Measurements from ENCODE around the gene REN. TPM values are rescaled to one million over a fixed set of nuclear protein-coding genes. Genes with fewer than 3 reads are reported as not detected.
A peak's percentile ranks its signal among the peaks of the same experiment; 100 is the strongest.

The REN gene
- 0.59 TPM for total RNA-seq
- long read RNA-seq, partial matches to known transcripts: 0 of 2 reads
- long read RNA-seq, other reads (novel, unspliced or antisense): 2 of 2 reads

GRCh38 chr1:204166219-204166618, at the start of gene REN:
Gene REN, minus strand, starts transcription at chr1:204166337. Its CDS starts 44 bp downstream, at chr1:204166293.
- Histone ChIP-seq H3K27ac (no peak within 1 kb of the TSS), H3K4me1 (peaks cover 9% of the 10 kb centered on the region), H3K27me3 (ENCODE audit: low read depth) (no peaks in the 10 kb centered on the region), H3K9me3 (peaks cover 14% of the 10 kb centered on the region), H3K4me3 (no peak within 1 kb of the TSS), H3K36me3 (no peaks in the 10 kb centered on the region)
- TF ChIP-seq CTCF (IDR thresholded peaks at IDR 0.05): no peak
- DNase-seq (peak; percentile 15), ATAC-seq (no peak)
- intact Hi-C loops (cut with DNase I): loop anchor here (10.0 kb wide), 1 partner anchor 199 kb away; no protein-coding TSS in a partner anchor

GRCh38 chr1:204213668-204214662, 47.8 kb upstream of the REN start, which contains the start of gene GOLT1A:
Gene GOLT1A, minus strand, starts transcription at chr1:204213988. Its CDS starts 82 bp downstream, at chr1:204213906.
- ATAC-seq (peak; percentile 96), DNase-seq (peak; percentile 82)
- peaks cover 10% of the 10 kb centered on the region for H3K4me1 ChIP-seq
- H3K9me3 ChIP-seq: no peaks in the 10 kb centered on the region
- no peaks in the 10 kb centered on the region for H3K36me3 ChIP-seq
- H3K27me3 ChIP-seq (ENCODE audit: low read depth): peaks cover 13% of the 10 kb centered on the region
- intact Hi-C loops (cut with DNase I): no loop called here
- TF ChIP-seq CTCF (IDR thresholded peaks at IDR 0.05): peak; percentile 60
- H3K27ac ChIP-seq: peak within 1 kb of the TSS; percentile 49
- H3K4me3 ChIP-seq: peak within 1 kb of the TSS; percentile 49

- TF ChIP-seq CTCF (IDR thresholded peaks at IDR 0.05): no peak
- H3K4me3 ChIP-seq: no peak overlapping the region
These were observed 46.6 kb upstream of the REN start for GRCh38 chr1:204212715-204213114.

GRCh38 chr1:204211046-204211445, 44.9 kb upstream of the REN start:
- TF ChIP-seq CTCF (IDR thresholded peaks at IDR 0.05): no peak
- DNase-seq: no peak
- no peaks in the 10 kb centered on the region for H3K9me3 ChIP-seq
- intact Hi-C loops (cut with DNase I): no loop called here
- no peak overlapping the region for H3K4me3 ChIP-seq
- H3K4me1 ChIP-seq: peaks cover 14% of the 10 kb centered on the region
- ATAC-seq: no peak
- H3K27ac ChIP-seq: no peak overlapping the region
- H3K36me3 ChIP-seq: no peaks in the 10 kb centered on the region
- H3K27me3 ChIP-seq (ENCODE audit: low read depth): peaks cover 6% of the 10 kb centered on the region

More at GRCh38 chr1:204212715-204213114, 46.6 kb upstream of the REN start:
- Histone ChIP-seq H3K27me3 (ENCODE audit: low read depth) (peaks cover 13% of the 10 kb centered on the region), H3K9me3 (no peaks in the 10 kb centered on the region), H3K27ac (no peak overlapping the region), H3K4me1 (peaks cover 10% of the 10 kb centered on the region), H3K36me3 (no peaks in the 10 kb centered on the region)
- intact Hi-C loops (cut with DNase I): no loop called here
- DNase-seq (no peak), ATAC-seq (no peak)

GRCh38 chr1:204207136-204207616, 41.0 kb upstream of the REN start:
- intact Hi-C loops (cut with DNase I): no loop called here
- peak; percentile 96 for TF ChIP-seq CTCF (IDR thresholded peaks at IDR 0.05)

More at GRCh38 chr1:204207136-204207616, 41.0 kb upstream of the REN start:
- Histone ChIP-seq H3K4me1 (peaks cover 3% of the 10 kb centered on the region), H3K9me3 (no peaks in the 10 kb centered on the region), H3K27me3 (ENCODE audit: low read depth) (no peaks in the 10 kb centered on the region), H3K36me3 (no peaks in the 10 kb centered on the region), H3K4me3 (no peak overlapping the region), H3K27ac (no peak overlapping the region)
- DNase-seq (peak; percentile 79), ATAC-seq (peak; percentile 91 to 94)
